Breast epithelium (tissue), 3 donors: Measurements from ENCODE around the gene NIPAL3.

Source experiments
- CTCF ChIP-seq, 3 donors: fragments of 450-650 bp; IDR thresholded peaks; one replicate each; pipeline ENCODE4 v1.5.1; 2016 to 2017; ENCODE audit warnings: antibody characterized with exemption in 3 of 3, mild to moderate bottlenecking in 3 of 3, moderate library complexity in 3 of 3
- POLR2A ChIP-seq: fragments of 450-650 bp; IDR thresholded peaks from one replicate; pipeline ENCODE4 v1.6.1; 2016; ENCODE audit warnings: antibody characterized with exemption, mild to moderate bottlenecking, moderate library complexity
- POLR2AphosphoS5 ChIP-seq, 3 donors: sonication (generic); formaldehyde crosslinking; IDR thresholded peaks; one replicate each; pipeline ENCODE4 v1.6.1; 2017; ENCODE audit warnings: antibody characterized with exemption in 3 of 3

GRCh38 chr1:24491577-24492360 is 76.2 kb downstream of the NIPAL3 start:
- no peak for TF ChIP-seq POLR2A
- no peak for TF ChIP-seq CTCF (IDR thresholded peaks at IDR 0.05)
- no peak for TF ChIP-seq POLR2AphosphoS5 (IDR thresholded peaks at IDR 0.05)
